PFSK-1 (cell line): ENCODE measurements around the gene FAIM.

Source experiments
- POLR2AphosphoS5 ChIP-seq: IDR thresholded peaks from 2 replicates; pipeline ENCODE4 v1.6.1; 2012; ENCODE audit warnings: low read depth, mild to moderate bottlenecking, control low read depth, low read length, moderate library complexity
- TAF1 ChIP-seq: IDR thresholded peaks from 2 replicates; pipeline ENCODE4 v1.6.1; 2012; ENCODE audit warnings: low read length, control low read depth, borderline replicate concordance; ENCODE audit not compliant: insufficient read depth

DNA sequence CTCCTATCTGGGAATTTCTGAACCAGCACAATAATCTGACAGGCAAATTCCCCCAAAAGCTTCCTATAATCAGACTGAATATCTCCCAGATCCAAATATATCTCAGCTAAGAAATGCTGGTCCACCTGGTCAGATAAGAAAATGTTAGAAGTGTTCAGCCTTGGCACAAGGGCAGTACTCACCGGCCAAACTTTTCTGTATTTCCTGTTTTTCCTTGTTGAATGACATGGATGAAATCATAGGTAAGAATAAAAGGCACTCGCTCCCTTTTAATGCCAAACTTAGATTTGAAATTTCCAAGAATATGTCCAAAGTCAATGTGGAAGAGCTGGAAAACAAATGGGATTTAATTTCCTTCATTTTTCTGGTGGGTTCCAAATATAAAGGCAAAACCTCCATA, 48.9 kb downstream of the FAIM start:
- TF ChIP-seq TAF1 (no peak), POLR2AphosphoS5 (no peak)
